ENCODE results near the gene AOPEP. TPM values are rescaled to one million over a fixed set of nuclear protein-coding genes. Genes with fewer than 3 reads are reported as not detected.

Gene AOPEP
- total and polyA plus RNA-seq, 4 donors = 29.0 to 121 (median 60.0) TPM

DNA sequence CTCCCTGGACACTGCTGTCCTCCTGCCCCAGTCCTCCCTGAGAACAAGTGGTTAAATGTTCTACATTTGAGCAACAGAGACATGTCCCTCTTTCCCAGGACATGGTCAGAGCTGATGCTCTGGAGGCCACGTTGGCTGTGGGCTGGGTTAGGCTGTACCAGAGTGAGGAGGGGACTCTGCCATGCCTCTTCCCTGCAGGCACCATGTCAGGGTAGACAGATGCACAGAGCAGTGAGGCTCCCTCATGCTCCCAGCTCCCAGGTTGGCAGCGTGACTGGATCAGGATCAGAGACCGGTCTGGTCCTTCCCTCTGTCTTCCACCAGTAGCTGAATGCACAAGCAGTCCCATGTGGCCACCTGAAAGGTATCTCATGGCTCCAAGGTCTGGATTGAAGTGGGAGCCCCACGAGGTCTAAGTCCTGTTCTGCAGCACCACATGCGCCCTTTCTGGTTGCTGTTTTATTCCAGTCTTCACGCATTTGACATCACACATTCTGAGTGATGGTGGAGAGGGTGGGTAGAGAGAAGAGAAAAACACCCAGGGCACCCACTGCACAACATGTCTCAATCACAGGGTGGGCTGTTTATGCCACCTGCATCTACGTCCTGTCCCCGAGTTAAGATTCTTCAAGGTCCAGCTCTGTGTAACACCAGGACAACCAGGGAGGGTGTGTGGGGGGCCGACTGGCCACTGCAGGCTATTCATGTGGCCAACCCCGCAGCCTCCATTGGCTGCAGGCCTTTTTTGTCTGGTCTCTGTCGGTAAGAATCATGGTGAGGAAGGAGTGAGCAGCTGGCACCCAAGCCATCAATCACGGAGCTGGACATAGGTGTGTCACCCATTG, 386.2 kb downstream of the AOPEP start:
- DNase-seq = no peak
- peaks cover 0 to 27% (median 19%) of the 10 kb centered on the region in 4 donors for H3K36me3 ChIP-seq (ENCODE audit: control insufficient read depth in 4 of 4, insufficient read depth in 4 of 4, low read length in 4 of 4)
- no peak overlapping the region for H3K27ac ChIP-seq (ENCODE audit: low read depth in 1 of 2, low read length in 1 of 2)
- no peaks in the 10 kb centered on the region for H3K9me3 ChIP-seq (ENCODE audit: control insufficient read depth in 4 of 4, insufficient read depth in 3 of 4, low read length in 3 of 4)
- H3K9ac ChIP-seq (ENCODE audit: insufficient read depth in 1 of 2, low read length in 2 of 2) = no peak overlapping the region
- H3K4me3 ChIP-seq = no peak overlapping the region
- 92 to 94% methylated on average over 12 of the region's 12 CpGs for WGBS, 2 donors
- TF ChIP-seq, protein P1, sequence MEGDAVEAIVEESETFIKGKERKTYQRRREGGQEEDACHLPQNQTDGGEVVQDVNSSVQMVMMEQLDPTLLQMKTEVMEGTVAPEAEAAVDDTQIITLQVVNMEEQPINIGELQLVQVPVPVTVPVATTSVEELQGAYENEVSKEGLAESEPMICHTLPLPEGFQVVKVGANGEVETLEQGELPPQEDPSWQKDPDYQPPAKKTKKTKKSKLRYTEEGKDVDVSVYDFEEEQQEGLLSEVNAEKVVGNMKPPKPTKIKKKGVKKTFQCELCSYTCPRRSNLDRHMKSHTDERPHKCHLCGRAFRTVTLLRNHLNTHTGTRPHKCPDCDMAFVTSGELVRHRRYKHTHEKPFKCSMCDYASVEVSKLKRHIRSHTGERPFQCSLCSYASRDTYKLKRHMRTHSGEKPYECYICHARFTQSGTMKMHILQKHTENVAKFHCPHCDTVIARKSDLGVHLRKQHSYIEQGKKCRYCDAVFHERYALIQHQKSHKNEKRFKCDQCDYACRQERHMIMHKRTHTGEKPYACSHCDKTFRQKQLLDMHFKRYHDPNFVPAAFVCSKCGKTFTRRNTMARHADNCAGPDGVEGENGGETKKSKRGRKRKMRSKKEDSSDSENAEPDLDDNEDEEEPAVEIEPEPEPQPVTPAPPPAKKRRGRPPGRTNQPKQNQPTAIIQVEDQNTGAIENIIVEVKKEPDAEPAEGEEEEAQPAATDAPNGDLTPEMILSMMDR (IDR thresholded peaks at IDR 0.05; ENCODE audit: control extremely low read depth, extremely low read depth) = no peak
- ATAC-seq (ENCODE audit: insufficient read depth, low FRiP score) = no peak
- peaks cover 0 to 13% (median 2%) of the 10 kb centered on the region in 5 donors for H3K4me1 ChIP-seq (ENCODE audit: control insufficient read depth in 5 of 5, insufficient read depth in 5 of 5, low read length in 5 of 5)
- H3K27me3 ChIP-seq (ENCODE audit: control insufficient read depth in 3 of 3, insufficient read depth in 3 of 3, low read length in 2 of 3) = no peaks in the 10 kb centered on the region

DNA sequence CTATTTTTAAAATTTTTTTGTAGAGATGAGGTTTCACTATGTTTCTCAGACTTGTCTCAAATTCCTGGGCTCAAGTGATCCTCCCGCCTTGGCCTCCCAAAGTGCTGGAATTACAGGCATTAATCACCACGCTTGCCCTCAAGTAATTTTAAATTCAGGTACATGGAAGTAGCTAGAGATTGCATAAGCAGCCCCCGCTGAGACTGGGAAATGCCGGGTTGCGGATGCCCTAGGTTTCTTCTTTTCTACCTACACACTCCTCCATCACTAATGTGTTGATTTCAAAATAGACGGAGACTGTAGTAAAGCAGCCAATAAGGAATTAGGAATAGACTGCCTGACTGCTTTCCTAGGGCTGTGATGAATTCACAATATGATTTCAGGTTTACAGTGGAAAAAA, 388.6 kb downstream of the AOPEP start:
- Histone ChIP-seq H3K9ac (ENCODE audit: insufficient read depth in 1 of 2, low read length in 2 of 2) (no peak overlapping the region), H3K4me3 (no peak overlapping the region), H3K27me3 (ENCODE audit: control insufficient read depth in 3 of 3, insufficient read depth in 3 of 3, low read length in 2 of 3) (no peaks in the 10 kb centered on the region), H3K4me1 (ENCODE audit: control insufficient read depth in 5 of 5, insufficient read depth in 5 of 5, low read length in 5 of 5) (peaks cover 0 to 11% (median 2%) of the 10 kb centered on the region in 5 donors), H3K27ac (ENCODE audit: low read depth in 1 of 2, low read length in 1 of 2) (no peak overlapping the region), H3K36me3 (ENCODE audit: control insufficient read depth in 4 of 4, insufficient read depth in 4 of 4, low read length in 4 of 4) (peaks cover 0 to 20% (median 15%) of the 10 kb centered on the region in 4 donors), H3K9me3 (ENCODE audit: control insufficient read depth in 4 of 4, insufficient read depth in 3 of 4, low read length in 3 of 4) (no peaks in the 10 kb centered on the region)
- ATAC-seq (ENCODE audit: insufficient read depth, low FRiP score) (no peak), DNase-seq (no peak)
- TF ChIP-seq, protein P1 (IDR thresholded peaks at IDR 0.05; ENCODE audit: control extremely low read depth, extremely low read depth) = no peak
- WGBS, 2 donors = 92 to 96% methylated on average over 6 of the region's 6 CpGs

DNA sequence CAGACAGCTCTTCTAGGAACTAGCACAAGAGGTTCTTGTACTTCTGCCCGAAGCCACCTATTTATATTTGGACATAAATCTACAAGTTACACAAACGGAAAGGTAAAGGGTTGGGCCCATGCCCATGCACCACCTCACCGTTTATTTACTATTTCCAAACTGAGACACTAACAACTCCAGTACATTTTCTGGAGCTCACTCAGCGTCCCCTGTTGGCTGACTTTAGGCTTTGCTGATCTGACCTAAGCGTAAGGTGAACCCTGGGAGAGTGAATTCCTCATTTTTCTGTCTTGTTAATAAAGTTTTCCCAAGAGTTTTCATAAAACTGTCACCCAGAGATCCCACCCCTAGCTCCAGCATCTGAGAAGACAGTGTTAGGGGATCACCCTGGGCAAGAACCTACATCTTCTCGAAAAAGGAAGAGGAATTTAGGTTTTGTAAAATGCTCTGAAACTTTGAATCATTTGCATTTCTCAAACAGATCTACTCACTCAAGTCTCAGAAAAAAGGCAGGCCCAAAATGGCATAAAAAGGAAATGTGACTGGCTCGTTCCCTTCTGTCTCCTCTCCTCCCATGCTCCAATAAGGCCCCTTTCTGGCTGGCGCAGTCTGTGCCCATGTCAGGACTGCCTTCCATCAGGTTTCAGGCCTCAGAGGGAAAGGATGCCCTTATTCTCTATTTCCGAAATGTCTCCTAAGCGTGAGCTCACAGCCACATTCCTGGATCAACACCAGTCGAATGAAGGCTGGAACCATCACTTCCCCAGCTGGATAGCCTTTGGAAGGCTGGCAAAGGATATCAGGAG, 389.7 kb downstream of the AOPEP start:
- Histone ChIP-seq H3K9ac (ENCODE audit: insufficient read depth in 1 of 2, low read length in 2 of 2) (no peak overlapping the region), H3K27ac (ENCODE audit: low read depth in 1 of 2, low read length in 1 of 2) (no peak overlapping the region), H3K4me3 (no peak overlapping the region), H3K4me1 (ENCODE audit: control insufficient read depth in 5 of 5, insufficient read depth in 5 of 5, low read length in 5 of 5) (peaks cover 0 to 5% (median 0%) of the 10 kb centered on the region in 5 donors), H3K9me3 (ENCODE audit: control insufficient read depth in 4 of 4, insufficient read depth in 3 of 4, low read length in 3 of 4) (no peaks in the 10 kb centered on the region), H3K27me3 (ENCODE audit: control insufficient read depth in 3 of 3, insufficient read depth in 3 of 3, low read length in 2 of 3) (no peaks in the 10 kb centered on the region), H3K36me3 (ENCODE audit: control insufficient read depth in 4 of 4, insufficient read depth in 4 of 4, low read length in 4 of 4) (peaks cover 0 to 20% (median 11%) of the 10 kb centered on the region in 4 donors)
- TF ChIP-seq, protein P1 (IDR thresholded peaks at IDR 0.05; ENCODE audit: control extremely low read depth, extremely low read depth) = no peak
- WGBS, 2 donors = 78 to 88% methylated on average over 11 of the region's 11 CpGs
- no peak for ATAC-seq (ENCODE audit: insufficient read depth, low FRiP score)
- DNase-seq = no peak
